ENCODE results near the gene NKAIN1. TPM values are rescaled to one million over a fixed set of nuclear protein-coding genes. Genes with fewer than 3 reads are reported as not detected.
"Not testable (repeated sequence)": the region's sequence is repeated elsewhere in the genome, so short reads cannot be mapped to it uniquely, and the experiment has no call there.

The NKAIN1 gene
- polyA plus RNA-seq, 3 donors, result not detected

DNA sequence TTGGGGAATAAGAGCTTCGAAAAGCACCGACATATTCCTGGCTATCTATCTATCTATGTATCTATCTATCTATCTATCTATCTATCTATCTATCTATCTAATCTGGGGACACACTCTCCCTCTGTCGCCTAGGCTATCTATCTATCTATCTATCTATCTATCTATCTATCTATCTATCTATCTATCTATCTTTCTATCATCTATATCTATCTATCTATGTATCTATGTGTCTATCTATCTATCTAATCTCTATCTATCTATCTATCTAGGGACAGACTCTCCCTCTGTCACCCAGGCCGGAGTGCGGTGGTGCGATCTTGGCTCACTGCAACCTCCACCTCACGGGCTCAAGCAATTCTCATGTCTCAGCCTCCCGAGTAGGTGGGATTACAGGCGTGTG lies 42.7 kb upstream of the NKAIN1 start:
- H2AFZ ChIP-seq (ENCODE audit: insufficient read depth, low read depth, low read length, poor library complexity, severe bottlenecking); H3K4me3 ChIP-seq (replicated peaks in 1 of 3; ENCODE audit: low read depth in 2 of 3, low read length in 3 of 3); H3K4me1 Mint-ChIP-seq; H3K4me1 ChIP-seq (ENCODE audit: control insufficient read depth in 1 of 2, insufficient read depth in 2 of 2, low read length in 2 of 2); H3K4me3 Mint-ChIP-seq; H3K9ac ChIP-seq (ENCODE audit: insufficient read depth, low read length, poor library complexity, severe bottlenecking); H3K4me2 ChIP-seq (replicated peaks; ENCODE audit: extremely low read depth, low read length, poor library complexity, severe bottlenecking); H3K79me2 ChIP-seq (ENCODE audit: insufficient read depth, low read length); H3K9me3 ChIP-seq (replicated peaks in 1 of 2; ENCODE audit: control insufficient read depth in 1 of 2, insufficient read depth in 1 of 2, low read length in 2 of 2); intact Hi-C loops (cut with micrococcal nuclease); H3K9me3 Mint-ChIP-seq; H3K27ac ChIP-seq (ENCODE audit: low read depth in 1 of 2, low read length in 2 of 2); H3K27me3 ChIP-seq (ENCODE audit: control insufficient read depth in 2 of 2, insufficient read depth in 2 of 2, low read length in 2 of 2); H3K27me3 Mint-ChIP-seq (ENCODE audit: low read depth in 3 of 3); H4K20me1 ChIP-seq (ENCODE audit: insufficient read depth, low read length); DNase-seq: not testable (repeated sequence)
- peaks cover 77 to 89% of the 10 kb centered on the region in 2 donors for H3K36me3 Mint-ChIP-seq
- H3K36me3 ChIP-seq (replicated peaks in 1 of 2; ENCODE audit: control insufficient read depth in 1 of 2, insufficient read depth in 2 of 2, low read length in 2 of 2), result peaks cover 66 to 100% of the 10 kb centered on the region in 2 donors
- H3K27ac Mint-ChIP-seq, result peak overlapping the region in 1 of 7 donors; percentile 57
- WGBS (ENCODE audit: insufficient coverage), result no CpG with 5 or more reads among the region's 9 CpGs

GRCh38 chr1:31273619-31274018 lies 33.9 kb upstream of the NKAIN1 start:
- no peak for DNase-seq
- H3K36me3 ChIP-seq (replicated peaks in 1 of 2; ENCODE audit: control insufficient read depth in 1 of 2, insufficient read depth in 2 of 2, low read length in 2 of 2), result peaks cover 82 to 99% of the 10 kb centered on the region in 2 donors
- H3K79me2 ChIP-seq (ENCODE audit: insufficient read depth, low read length), result no peaks in the 10 kb centered on the region
- no peak overlapping the region for H3K9ac ChIP-seq (ENCODE audit: insufficient read depth, low read length, poor library complexity, severe bottlenecking)
- no peaks in the 10 kb centered on the region for H3K9me3 ChIP-seq (replicated peaks in 1 of 2; ENCODE audit: control insufficient read depth in 1 of 2, insufficient read depth in 1 of 2, low read length in 2 of 2)
- H3K27me3 ChIP-seq (ENCODE audit: control insufficient read depth in 2 of 2, insufficient read depth in 2 of 2, low read length in 2 of 2), result no peaks in the 10 kb centered on the region
- Mint-ChIP-seq H3K27me3 (ENCODE audit: low read depth in 3 of 3) (no peaks in the 10 kb centered on the region), H3K9me3 (no peaks in the 10 kb centered on the region), H3K36me3 (peaks cover 63 to 83% of the 10 kb centered on the region in 2 donors), H3K4me1 (no peaks in the 10 kb centered on the region), H3K27ac (no peak overlapping the region), H3K4me3 (no peak overlapping the region)
- intact Hi-C loops (cut with micrococcal nuclease), result no loop called here
- no peak overlapping the region for H3K4me3 ChIP-seq (replicated peaks in 1 of 3; ENCODE audit: low read depth in 2 of 3, low read length in 3 of 3)
- no peak overlapping the region for H2AFZ ChIP-seq (ENCODE audit: insufficient read depth, low read depth, low read length, poor library complexity, severe bottlenecking)
- TF ChIP-seq, protein P1, sequence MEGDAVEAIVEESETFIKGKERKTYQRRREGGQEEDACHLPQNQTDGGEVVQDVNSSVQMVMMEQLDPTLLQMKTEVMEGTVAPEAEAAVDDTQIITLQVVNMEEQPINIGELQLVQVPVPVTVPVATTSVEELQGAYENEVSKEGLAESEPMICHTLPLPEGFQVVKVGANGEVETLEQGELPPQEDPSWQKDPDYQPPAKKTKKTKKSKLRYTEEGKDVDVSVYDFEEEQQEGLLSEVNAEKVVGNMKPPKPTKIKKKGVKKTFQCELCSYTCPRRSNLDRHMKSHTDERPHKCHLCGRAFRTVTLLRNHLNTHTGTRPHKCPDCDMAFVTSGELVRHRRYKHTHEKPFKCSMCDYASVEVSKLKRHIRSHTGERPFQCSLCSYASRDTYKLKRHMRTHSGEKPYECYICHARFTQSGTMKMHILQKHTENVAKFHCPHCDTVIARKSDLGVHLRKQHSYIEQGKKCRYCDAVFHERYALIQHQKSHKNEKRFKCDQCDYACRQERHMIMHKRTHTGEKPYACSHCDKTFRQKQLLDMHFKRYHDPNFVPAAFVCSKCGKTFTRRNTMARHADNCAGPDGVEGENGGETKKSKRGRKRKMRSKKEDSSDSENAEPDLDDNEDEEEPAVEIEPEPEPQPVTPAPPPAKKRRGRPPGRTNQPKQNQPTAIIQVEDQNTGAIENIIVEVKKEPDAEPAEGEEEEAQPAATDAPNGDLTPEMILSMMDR (IDR thresholded peaks at IDR 0.05), result no peak
- H3K27ac ChIP-seq (ENCODE audit: low read depth in 1 of 2, low read length in 2 of 2), result no peak overlapping the region
- 91% methylated on average over 2 of the region's 2 CpGs for WGBS (ENCODE audit: insufficient coverage)
- H3K4me1 ChIP-seq (ENCODE audit: control insufficient read depth in 1 of 2, insufficient read depth in 2 of 2, low read length in 2 of 2), result no peaks in the 10 kb centered on the region
- no peak overlapping the region for H3K4me2 ChIP-seq (replicated peaks; ENCODE audit: extremely low read depth, low read length, poor library complexity, severe bottlenecking)
- H4K20me1 ChIP-seq (ENCODE audit: insufficient read depth, low read length), result no peaks in the 10 kb centered on the region

Data from CD14-positive monocyte (primary cell).